Vagina (tissue), 2 donors: Measurements from ENCODE around the gene CD4.
"Not testable (repeated sequence)": the region's sequence is repeated elsewhere in the genome, so short reads cannot be mapped to it uniquely, and the experiment has no call there.

Experiments used
- POLR2A ChIP-seq, 2 donors: fragments of 450-650 bp; IDR thresholded peaks; one replicate each; pipeline ENCODE4 v1.6.1; 2017; ENCODE audit warnings: antibody characterized with exemption in 2 of 2, mild to moderate bottlenecking in 2 of 2, moderate library complexity in 2 of 2
- TF ChIP-seq, protein P1 (sequence below), 3 experiments: fragments of 450-650 bp in 2 of 3; fragments of 200-600 bp in 1 of 3; sonication (generic) in 1 of 3; IDR thresholded peaks; one replicate each; pipeline ENCODE4 v1.5.1; 2017 to 2019; ENCODE audit warnings: antibody characterized with exemption in 3 of 3, mild to moderate bottlenecking in 2 of 3, moderate library complexity in 2 of 3

DNA sequence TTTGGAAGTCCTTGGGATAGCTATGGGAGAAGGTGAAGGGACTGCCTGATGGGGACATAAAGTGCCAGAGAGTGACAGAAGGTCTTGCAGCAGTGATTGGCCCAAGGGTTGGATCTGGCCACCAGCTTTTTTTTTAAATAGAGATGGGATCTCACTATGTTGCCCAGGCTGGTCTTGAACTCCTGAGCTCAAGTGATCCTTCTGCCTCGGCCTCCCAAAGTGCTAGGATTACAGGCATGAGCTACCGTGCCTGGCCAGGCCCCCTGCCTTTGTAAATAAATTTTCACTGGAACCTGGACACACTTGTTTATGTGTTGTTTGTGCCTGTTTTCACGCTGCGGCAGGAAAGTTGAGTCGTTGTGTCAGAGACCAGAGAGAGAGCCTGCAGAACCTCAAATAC is 76.0 kb downstream of the CD4 start:
- TF ChIP-seq POLR2A (IDR thresholded peaks at IDR 0.05), result not testable (repeated sequence)
- TF ChIP-seq, protein P1, sequence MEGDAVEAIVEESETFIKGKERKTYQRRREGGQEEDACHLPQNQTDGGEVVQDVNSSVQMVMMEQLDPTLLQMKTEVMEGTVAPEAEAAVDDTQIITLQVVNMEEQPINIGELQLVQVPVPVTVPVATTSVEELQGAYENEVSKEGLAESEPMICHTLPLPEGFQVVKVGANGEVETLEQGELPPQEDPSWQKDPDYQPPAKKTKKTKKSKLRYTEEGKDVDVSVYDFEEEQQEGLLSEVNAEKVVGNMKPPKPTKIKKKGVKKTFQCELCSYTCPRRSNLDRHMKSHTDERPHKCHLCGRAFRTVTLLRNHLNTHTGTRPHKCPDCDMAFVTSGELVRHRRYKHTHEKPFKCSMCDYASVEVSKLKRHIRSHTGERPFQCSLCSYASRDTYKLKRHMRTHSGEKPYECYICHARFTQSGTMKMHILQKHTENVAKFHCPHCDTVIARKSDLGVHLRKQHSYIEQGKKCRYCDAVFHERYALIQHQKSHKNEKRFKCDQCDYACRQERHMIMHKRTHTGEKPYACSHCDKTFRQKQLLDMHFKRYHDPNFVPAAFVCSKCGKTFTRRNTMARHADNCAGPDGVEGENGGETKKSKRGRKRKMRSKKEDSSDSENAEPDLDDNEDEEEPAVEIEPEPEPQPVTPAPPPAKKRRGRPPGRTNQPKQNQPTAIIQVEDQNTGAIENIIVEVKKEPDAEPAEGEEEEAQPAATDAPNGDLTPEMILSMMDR (IDR thresholded peaks at IDR 0.05), result not testable (repeated sequence)
